ENCODE measurements around the gene MCC.

MCC gene

GRCh38 chr5:113329981-113330380 lies 158.3 kb downstream of the MCC start:
- no peak overlapping the region for H2BK120ac ChIP-seq (ENCODE audit: low read depth, low read length)
- no peak overlapping the region for H2BK15ac ChIP-seq (ENCODE audit: low read depth, poor library complexity, severe bottlenecking)
- no peak overlapping the region for H3K23ac ChIP-seq (ENCODE audit: low read length in 2 of 2)
- peaks cover 3% of the 10 kb centered on the region for H3K4me1 ChIP-seq (ENCODE audit: control insufficient read depth, insufficient read depth, low read depth, low read length)
- no peak overlapping the region for H4K8ac ChIP-seq (ENCODE audit: low read length)
- H3K18ac ChIP-seq (ENCODE audit: low read depth in 1 of 2, low read length in 2 of 2), result no peak overlapping the region
- no peak overlapping the region for H3K4me3 ChIP-seq (ENCODE audit: insufficient read depth in 1 of 2, low read depth in 1 of 2, low read length in 2 of 2)
- H3K36me3 ChIP-seq (ENCODE audit: control insufficient read depth in 1 of 2, insufficient read depth in 2 of 2, low read depth in 1 of 2, low read length in 2 of 2), result no peaks in the 10 kb centered on the region
- no peak for DNase-seq
- WGBS, result 83% methylated on average over 2 of the region's 2 CpGs
- H2BK12ac ChIP-seq (ENCODE audit: low read length in 2 of 2), result no peak overlapping the region
- H3K9ac ChIP-seq (ENCODE audit: low read length), result no peak overlapping the region
- H2AK5ac ChIP-seq (ENCODE audit: low read length, severe bottlenecking), result no peak overlapping the region
- H3K27ac ChIP-seq (ENCODE audit: low read length, poor library complexity, severe bottlenecking), result no peak overlapping the region
- no peak overlapping the region for H2AFZ ChIP-seq (ENCODE audit: low read depth, low read length)
- H3K27me3 ChIP-seq (ENCODE audit: control insufficient read depth in 1 of 2, insufficient read depth in 1 of 2, low read length in 2 of 2), result no peaks in the 10 kb centered on the region
- H3K9me3 ChIP-seq (ENCODE audit: control insufficient read depth, low read length), result no peaks in the 10 kb centered on the region
- no peak overlapping the region for H2BK5ac ChIP-seq (ENCODE audit: low read depth, low read length, poor library complexity, severe bottlenecking)
- H3K4ac ChIP-seq (ENCODE audit: low read depth in 1 of 2, low read length in 2 of 2), result no peak overlapping the region
- H3K4me2 ChIP-seq (ENCODE audit: low read length, poor library complexity, severe bottlenecking), result no peak overlapping the region
- H3K79me1 ChIP-seq (replicated peaks; ENCODE audit: low read length, poor library complexity, severe bottlenecking), result no peaks in the 10 kb centered on the region
- H4K91ac ChIP-seq (ENCODE audit: low read length), result no peak overlapping the region
- no peak overlapping the region for H3K14ac ChIP-seq (ENCODE audit: low read length in 2 of 2)

DNA sequence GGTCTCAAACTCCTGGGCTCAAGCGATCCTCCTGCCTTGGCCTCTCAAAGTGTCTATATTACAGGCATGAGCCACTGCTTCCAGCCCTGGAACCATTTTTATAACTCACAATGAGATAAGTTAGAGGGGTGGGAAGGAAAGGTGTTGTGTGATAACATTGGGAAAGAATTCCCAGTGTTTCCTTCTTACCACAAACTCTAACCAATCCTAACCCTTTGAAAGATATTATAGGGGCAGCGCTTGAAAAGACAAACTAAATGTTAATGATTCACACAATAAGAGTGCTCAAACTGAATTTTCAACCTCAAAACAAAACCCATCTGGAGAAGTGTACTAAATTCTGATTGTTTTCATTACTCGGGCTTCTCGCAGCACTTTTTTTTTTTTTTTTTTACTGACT lies 163.2 kb downstream of the MCC start:
- no peaks in the 10 kb centered on the region for H3K27me3 ChIP-seq (ENCODE audit: control insufficient read depth in 1 of 2, insufficient read depth in 1 of 2, low read length in 2 of 2)
- no peaks in the 10 kb centered on the region for H3K9me3 ChIP-seq (ENCODE audit: control insufficient read depth, low read length)
- H2AK5ac ChIP-seq (ENCODE audit: low read length, severe bottlenecking), result no peak overlapping the region
- no peak overlapping the region for H3K23ac ChIP-seq (ENCODE audit: low read length in 2 of 2)
- no peaks in the 10 kb centered on the region for H3K4me1 ChIP-seq (ENCODE audit: control insufficient read depth, insufficient read depth, low read depth, low read length)
- no peak overlapping the region for H4K91ac ChIP-seq (ENCODE audit: low read length)
- no peak overlapping the region for H4K8ac ChIP-seq (ENCODE audit: low read length)
- no peak overlapping the region for H2BK15ac ChIP-seq (ENCODE audit: low read depth, poor library complexity, severe bottlenecking)
- no peak for DNase-seq
- no peak overlapping the region for H3K4me2 ChIP-seq (ENCODE audit: low read length, poor library complexity, severe bottlenecking)
- no peak overlapping the region for H2AFZ ChIP-seq (ENCODE audit: low read depth, low read length)
- H2BK12ac ChIP-seq (ENCODE audit: low read length in 2 of 2), result no peak overlapping the region
- H2BK120ac ChIP-seq (ENCODE audit: low read depth, low read length), result no peak overlapping the region
- no peaks in the 10 kb centered on the region for H3K36me3 ChIP-seq (ENCODE audit: control insufficient read depth in 1 of 2, insufficient read depth in 2 of 2, low read depth in 1 of 2, low read length in 2 of 2)
- WGBS, result 91% methylated on average over 3 of the region's 4 CpGs
- no peak overlapping the region for H3K18ac ChIP-seq (ENCODE audit: low read depth in 1 of 2, low read length in 2 of 2)
- H3K27ac ChIP-seq (ENCODE audit: low read length, poor library complexity, severe bottlenecking), result peak overlapping the region; percentile 47
- no peak overlapping the region for H3K4ac ChIP-seq (ENCODE audit: low read depth in 1 of 2, low read length in 2 of 2)
- H3K4me3 ChIP-seq (ENCODE audit: insufficient read depth in 1 of 2, low read depth in 1 of 2, low read length in 2 of 2), result no peak overlapping the region
- H3K79me1 ChIP-seq (replicated peaks; ENCODE audit: low read length, poor library complexity, severe bottlenecking), result no peaks in the 10 kb centered on the region
- H2BK5ac ChIP-seq (ENCODE audit: low read depth, low read length, poor library complexity, severe bottlenecking), result no peak overlapping the region
- H3K14ac ChIP-seq (ENCODE audit: low read length in 2 of 2), result no peak overlapping the region
- H3K9ac ChIP-seq (ENCODE audit: low read length), result no peak overlapping the region

- Histone ChIP-seq H2BK120ac (ENCODE audit: low read depth, low read length) (no peak overlapping the region), H2AK5ac (ENCODE audit: low read length, severe bottlenecking) (no peak overlapping the region), H3K36me3 (ENCODE audit: control insufficient read depth in 1 of 2, insufficient read depth in 2 of 2, low read depth in 1 of 2, low read length in 2 of 2) (no peaks in the 10 kb centered on the region), H3K4me3 (ENCODE audit: insufficient read depth in 1 of 2, low read depth in 1 of 2, low read length in 2 of 2) (no peak overlapping the region), H3K18ac (ENCODE audit: low read depth in 1 of 2, low read length in 2 of 2) (no peak overlapping the region), H3K14ac (ENCODE audit: low read length in 2 of 2) (no peak overlapping the region), H3K23ac (ENCODE audit: low read length in 2 of 2) (no peak overlapping the region), H4K8ac (ENCODE audit: low read length) (no peak overlapping the region), H3K4me2 (ENCODE audit: low read length, poor library complexity, severe bottlenecking) (no peak overlapping the region), H3K9ac (ENCODE audit: low read length) (peak overlapping the region; percentile 30), H3K79me1 (replicated peaks; ENCODE audit: low read length, poor library complexity, severe bottlenecking) (no peaks in the 10 kb centered on the region), H3K4me1 (ENCODE audit: control insufficient read depth, insufficient read depth, low read depth, low read length) (no peaks in the 10 kb centered on the region), H3K27ac (ENCODE audit: low read length, poor library complexity, severe bottlenecking) (no peak overlapping the region), H2AFZ (ENCODE audit: low read depth, low read length) (no peak overlapping the region), H2BK15ac (ENCODE audit: low read depth, poor library complexity, severe bottlenecking) (no peak overlapping the region), H3K4ac (ENCODE audit: low read depth in 1 of 2, low read length in 2 of 2) (no peak overlapping the region), H3K27me3 (ENCODE audit: control insufficient read depth in 1 of 2, insufficient read depth in 1 of 2, low read length in 2 of 2) (no peaks in the 10 kb centered on the region), H2BK12ac (ENCODE audit: low read length in 2 of 2) (no peak overlapping the region), H4K91ac (ENCODE audit: low read length) (no peak overlapping the region), H3K9me3 (ENCODE audit: control insufficient read depth, low read length) (no peaks in the 10 kb centered on the region), H2BK5ac (ENCODE audit: low read depth, low read length, poor library complexity, severe bottlenecking) (no peak overlapping the region)
- DNase-seq, result no peak
- 68% methylated on average over 2 of the region's 2 CpGs for WGBS
Measured at GRCh38 chr5:113321276-113321675, 167.0 kb downstream of the MCC start.

- Histone ChIP-seq H3K23ac (ENCODE audit: low read length in 2 of 2) (no peak overlapping the region), H3K4me1 (ENCODE audit: control insufficient read depth, insufficient read depth, low read depth, low read length) (no peaks in the 10 kb centered on the region), H2BK15ac (ENCODE audit: low read depth, poor library complexity, severe bottlenecking) (no peak overlapping the region), H2BK120ac (ENCODE audit: low read depth, low read length) (no peak overlapping the region), H3K14ac (ENCODE audit: low read length in 2 of 2) (no peak overlapping the region), H3K36me3 (ENCODE audit: control insufficient read depth in 1 of 2, insufficient read depth in 2 of 2, low read depth in 1 of 2, low read length in 2 of 2) (no peaks in the 10 kb centered on the region), H3K79me1 (replicated peaks; ENCODE audit: low read length, poor library complexity, severe bottlenecking) (no peaks in the 10 kb centered on the region), H2AK5ac (ENCODE audit: low read length, severe bottlenecking) (no peak overlapping the region), H3K9ac (ENCODE audit: low read length) (peak overlapping the region; percentile 4), H2AFZ (ENCODE audit: low read depth, low read length) (no peak overlapping the region), H3K4ac (ENCODE audit: low read depth in 1 of 2, low read length in 2 of 2) (no peak overlapping the region), H3K27ac (ENCODE audit: low read length, poor library complexity, severe bottlenecking) (no peak overlapping the region), H3K9me3 (ENCODE audit: control insufficient read depth, low read length) (no peaks in the 10 kb centered on the region), H4K91ac (ENCODE audit: low read length) (no peak overlapping the region), H4K8ac (ENCODE audit: low read length) (no peak overlapping the region), H2BK5ac (ENCODE audit: low read depth, low read length, poor library complexity, severe bottlenecking) (no peak overlapping the region), H3K27me3 (ENCODE audit: control insufficient read depth in 1 of 2, insufficient read depth in 1 of 2, low read length in 2 of 2) (no peaks in the 10 kb centered on the region), H3K18ac (ENCODE audit: low read depth in 1 of 2, low read length in 2 of 2) (no peak overlapping the region), H3K4me2 (ENCODE audit: low read length, poor library complexity, severe bottlenecking) (no peak overlapping the region), H3K4me3 (ENCODE audit: insufficient read depth in 1 of 2, low read depth in 1 of 2, low read length in 2 of 2) (no peak overlapping the region), H2BK12ac (ENCODE audit: low read length in 2 of 2) (no peak overlapping the region)
- no peak for DNase-seq
Measured at GRCh38 chr5:113320273-113320780, 167.9 kb downstream of the MCC start.
